Endothelial cell of umbilical vein (primary cell): ENCODE measurements around the gene RPL34. TPM values are rescaled to one million over a fixed set of nuclear protein-coding genes. Genes with fewer than 3 reads are reported as not detected.

Experiments used
- BruUV-seq: library from RNA; stranded (reverse); fragments of 400-500 nt; replicated peaks from 2 replicates; lab custom pipeline; 2021; lab: Mats Ljungman, UMichigan
- CTCF ChIA-PET: fragments of 300-600, 350-600 bp; sonication (Branson Sonifier 250); formaldehyde crosslinking; loops from one replicate; lab custom pipeline; 2021; ENCODE audit warnings: antibody characterized with exemption, inconsistent platforms; lab: Charles Lee
- POLR2A ChIA-PET: fragments of 300-600, 350-600 bp; sonication (Branson Sonifier 250); formaldehyde crosslinking; loops from one replicate; lab custom pipeline; 2021; ENCODE audit warnings: antibody characterized with exemption, inconsistent platforms; lab: Charles Lee
- DNase-seq: peaks from one replicate; pipeline ENCODE4 v3.0.0-alpha.2; 2011; ENCODE audit warnings: low read depth, low spot score
- FAIRE-seq: peaks from 2 replicates; lab custom pipeline; 2011; peaks lifted over from hg19 to GRCh38; lab: Jason Lieb, UNC
- H2AFZ ChIP-seq: 2 replicates; pipeline ENCODE4 v1.6.0; 2012; ENCODE audit warnings: low read depth, low read length, control low read depth, inconsistent platforms
- H3K27ac ChIP-seq: 2 replicates; pipeline ENCODE4 v1.5.1; 2011; ENCODE audit warnings: low read depth, mild to moderate bottlenecking, control low read depth, low read length, moderate library complexity; ENCODE audit not compliant: insufficient read depth
- H3K27me3 ChIP-seq, 2 experiments: 2 replicates each; pipeline versions ENCODE4 v1.6.0 to v1.6.1; 2011; ENCODE audit warnings: low read length in 2 of 2, mixed read lengths in 1 of 2; ENCODE audit not compliant: control insufficient read depth in 2 of 2, insufficient read depth in 2 of 2
- H3K36me3 ChIP-seq, 2 experiments: 2 replicates in 1 of 2; 3 replicates in 1 of 2; pipeline ENCODE4 v1.5.1; 2011; ENCODE audit warnings: low read length in 2 of 2, mild to moderate bottlenecking in 1 of 2, moderate library complexity in 1 of 2; ENCODE audit not compliant: control insufficient read depth in 2 of 2, insufficient read depth in 2 of 2; ENCODE audit errors: extremely low read depth in 1 of 2
- H3K4me1 ChIP-seq: 3 replicates; pipeline ENCODE4 v1.5.1; 2011; ENCODE audit warnings: mild to moderate bottlenecking, low read length; ENCODE audit not compliant: control insufficient read depth, insufficient read depth; ENCODE audit errors: extremely low read depth
- H3K4me2 ChIP-seq: 2 replicates; pipeline ENCODE4 v1.6.1; 2011; ENCODE audit warnings: low read length, control low read depth, mixed read lengths; ENCODE audit not compliant: insufficient read depth
- H3K4me3 ChIP-seq, 3 experiments: fragments of 200-600 bp in 1 of 3; sonication (generic), shearing (Covaris generic) in 1 of 3; replicated peaks in 1 of 3; 2 replicates each; pipeline ENCODE4 v1.5.1; 2011 to 2016; ENCODE audit warnings: control low read depth in 3 of 3, low read length in 3 of 3, mild to moderate bottlenecking in 2 of 3, inconsistent platforms in 1 of 3, low read depth in 1 of 3, moderate library complexity in 1 of 3; ENCODE audit not compliant: insufficient read depth in 1 of 3
- H3K79me2 ChIP-seq: 2 replicates; pipeline ENCODE4 v1.6.0; 2012; ENCODE audit warnings: low read length, inconsistent platforms; ENCODE audit not compliant: control insufficient read depth, insufficient read depth
- H3K9ac ChIP-seq: replicated peaks from 2 replicates; pipeline ENCODE3; 2011; ENCODE audit warnings: low read length, control low read depth; ENCODE audit not compliant: insufficient read depth; ENCODE audit errors: extremely low read depth
- H3K9me1 ChIP-seq: replicated peaks from 3 replicates; pipeline ENCODE4 v1.6.0; 2011; ENCODE audit warnings: mild to moderate bottlenecking, low read length; ENCODE audit not compliant: control insufficient read depth, insufficient read depth; ENCODE audit errors: extremely low read depth
- H3K9me3 ChIP-seq: replicated peaks from 2 replicates; pipeline ENCODE4 v1.5.1; 2012; ENCODE audit warnings: low read length, inconsistent platforms; ENCODE audit not compliant: control insufficient read depth, insufficient read depth
- H4K20me1 ChIP-seq: replicated peaks from 2 replicates; pipeline ENCODE3; 2011; ENCODE audit warnings: mild to moderate bottlenecking, low read length; ENCODE audit not compliant: control insufficient read depth, insufficient read depth; ENCODE audit errors: extremely low read depth
- FOS ChIP-seq: IDR thresholded peaks from 2 replicates; pipeline ENCODE4 v1.6.1; 2011; ENCODE audit warnings: mild to moderate bottlenecking, low read length, moderate library complexity, borderline replicate concordance; ENCODE audit not compliant: insufficient read depth
- GATA2 ChIP-seq: IDR thresholded peaks from 2 replicates; pipeline ENCODE4 v1.7.0; 2011; ENCODE audit warnings: low read depth, mild to moderate bottlenecking, moderate library complexity, mixed read lengths, low read length; ENCODE audit not compliant: insufficient read length, insufficient read depth
- MAX ChIP-seq: IDR thresholded peaks from 2 replicates; pipeline ENCODE4 v1.6.1; 2011; ENCODE audit not compliant: insufficient read depth, insufficient read length
- MYC ChIP-seq: IDR thresholded peaks from one replicate; pipeline ENCODE4 v1.6.1; 2011; ENCODE audit warnings: mild to moderate bottlenecking, low read depth, low read length
- POLR2A ChIP-seq: IDR thresholded peaks from 2 replicates; pipeline ENCODE4 v1.6.1; 2012; ENCODE audit warnings: low read depth, mild to moderate bottlenecking, control low read depth, low read length
- POLR2AphosphoS5 ChIP-seq: IDR thresholded peaks from 2 replicates; pipeline ENCODE4 v1.6.1; 2012; ENCODE audit warnings: low read depth, mild to moderate bottlenecking, control low read depth, low read length, moderate library complexity; ENCODE audit not compliant: insufficient read depth
- dilution Hi-C: fragments of 300-500 bp; cut with MboI; formaldehyde crosslinking; loops from one replicate; pipeline ENCODE4 v1.15.0; 2019; ENCODE audit warnings: low sequenced_read_pairs; ENCODE audit not compliant: extremely low pct_ligation_motif_present
- intact Hi-C: fragments of 100-400 bp; cut with micrococcal nuclease; formaldehyde crosslinking; loops from one replicate; pipeline ENCODE4 v1.10.0; 2022
- polyA plus RNA-seq, 4 experiments: library from polyadenylated mRNA; depleted of rRNA in 3 of 4; stranded (reverse) in 3 of 4; unstranded in 1 of 4; fragments of >200 nt; gene quantifications; 2 replicates each; pipeline versions ENCODE4 v1.2.1 to v1.2.3, GENCODE V29; 2011 to 2012; ENCODE audit warnings: missing spikeins in 1 of 4
- total RNA-seq: library from RNA; stranded (reverse); gene quantifications from 2 replicates; pipeline ENCODE4 v1.2.3, GENCODE V29; 2021

Gene RPL34
- total and polyA plus RNA-seq, 2 donors (not counting 3 experiments of a cell fraction or from before 2014, with no cell fraction given): 1,114 to 2,397 TPM

GRCh38 chr4:108619372-108620100, 840 bp upstream of the RPL34 start:
- Histone ChIP-seq H3K9ac (no peak overlapping the region), H3K4me3 (peak overlapping the region in 1 of 3 experiments; percentile 95), H3K27ac (no peak overlapping the region), H2AFZ (peak overlapping the region; percentile 85), H3K79me2 (peaks cover 41% of the 10 kb centered on the region), H4K20me1 (no peaks in the 10 kb centered on the region), H3K27me3 (no peaks in the 10 kb centered on the region), H3K36me3 (peaks cover 6 to 15% of the 10 kb centered on the region in 2 experiments), H3K4me1 (peaks cover 23% of the 10 kb centered on the region), H3K4me2 (peak overlapping the region; percentile 57), H3K9me3 (no peaks in the 10 kb centered on the region), H3K9me1 (no peaks in the 10 kb centered on the region)
- CTCF ChIA-PET: interaction anchor here (1.2 to 2.0 kb wide), 3 partner anchors 27 to 47 kb away, joined by 3 to 9 read pairs (median 7); partner anchors contain the start of gene OSTC
- no peak for FAIRE-seq
- intact Hi-C loops (loop anchor here (1.0 kb wide), 3 partner anchors 27 to 47 kb away; partner anchors contain the start of gene OSTC), dilution Hi-C loops (no loop called here)
- no peak for DNase-seq
- POLR2A ChIA-PET: interaction anchor here (1.0 to 1.4 kb wide), 3 partner anchors 20 to 31 kb away, joined by 3 to 6 read pairs (median 3); partner anchors contain the start of gene OSTC
- no TSS peak for BruUV-seq
- TF ChIP-seq MAX (no peak), MYC (no peak)

- Histone ChIP-seq H3K79me2 (peaks cover 46% of the 10 kb centered on the region), H3K9me3 (no peaks in the 10 kb centered on the region), H4K20me1 (no peaks in the 10 kb centered on the region), H3K9ac (peak overlapping the region; percentile 95), H3K27me3 (no peaks in the 10 kb centered on the region), H3K27ac (peak overlapping the region; percentile 81), H3K36me3 (peaks cover 15 to 21% of the 10 kb centered on the region in 2 experiments), H3K4me3 (peak overlapping the region; percentile 49 to 95 (median 74)), H3K4me1 (peaks cover 23% of the 10 kb centered on the region), H2AFZ (no peak overlapping the region), H3K9me1 (no peaks in the 10 kb centered on the region), H3K4me2 (peak overlapping the region; percentile 71)
- peak; percentile 36 for DNase-seq
- intact Hi-C loops: loop anchor here (1.0 kb wide), 3 partner anchors 29 to 49 kb away; partner anchors contain the start of gene OSTC
- ChIA-PET CTCF (interaction anchor here (0.6 to 2.0 kb wide), 4 partner anchors 12 to 602 kb away, joined by 3 to 9 read pairs (median 6); partner anchors contain the start of gene OSTC), POLR2A (interaction anchor here (1.4 kb wide), 2 partner anchors 9 to 29 kb away, joined by 4 to 6 read pairs; partner anchors contain the start of gene OSTC)
- dilution Hi-C loops: no loop called here
- TSS peak; percentile 92 for BruUV-seq
- TF ChIP-seq POLR2A: peak; percentile 32
- no peak for TF ChIP-seq GATA2
- TF ChIP-seq MAX: no peak
- no peak for TF ChIP-seq FOS
- TF ChIP-seq POLR2AphosphoS5: peak; percentile 25
- FAIRE-seq: no peak
These were observed 843 bp downstream of the RPL34 start for GRCh38 chr4:108620933-108621905.
